Stomach (tissue), 9 donors: ENCODE data around the gene ABCF3. TPM values are rescaled to one million over a fixed set of nuclear protein-coding genes. Genes with fewer than 3 reads are reported as not detected.

ENCODE experiments used
- DNase-seq, 2 donors: peaks; one replicate each; pipeline versions ENCODE4 v3.0.0 to v3.0.0-alpha.2; 2013 to 2019
- H3K27ac ChIP-seq, 5 donors: fragments of 200-600 bp in 4 of 5; sonication (generic) in 4 of 5; one replicate each; pipeline ENCODE4 v1.5.1; 2013 to 2019; ENCODE audit warnings: mild to moderate bottlenecking in 1 of 5, moderate library complexity in 1 of 5
- H3K27me3 ChIP-seq, 3 donors: fragments of 200-600 bp; sonication (generic); one replicate each; pipeline ENCODE4 v1.5.1; 2017 to 2019; ENCODE audit warnings: mixed run types in 1 of 3
- H3K36me3 ChIP-seq, 4 donors: fragments of 200-600 bp; sonication (generic); 1 replicate in 3 of 4; 2 replicates in 1 of 4; pipeline ENCODE4 v1.5.1; 2016 to 2019
- H3K4me1 ChIP-seq, 4 donors: fragments of 200-600 bp; sonication (generic); one replicate each; pipeline ENCODE4 v1.5.1; 2016 to 2019
- H3K4me3 ChIP-seq, 4 donors: fragments of 200-600 bp; sonication (generic) in 3 of 4; one replicate each; pipeline ENCODE4 v1.5.1; 2016 to 2019; ENCODE audit warnings: mild to moderate bottlenecking in 1 of 4
- H3K9me3 ChIP-seq, 4 donors: fragments of 200-600 bp; sonication (generic); one replicate each; pipeline ENCODE4 v1.5.1; 2016 to 2019
- CTCF ChIP-seq, 7 experiments: fragments of 450-650 bp in 4 of 7; fragments of 200-600 bp in 3 of 7; sonication (generic) in 3 of 7; IDR thresholded peaks; one replicate each; pipeline ENCODE4 v1.5.1; 2016 to 2019; ENCODE audit warnings: antibody characterized with exemption in 7 of 7, control low read depth in 2 of 7, mild to moderate bottlenecking in 1 of 7
- EP300 ChIP-seq: sonication (generic); formaldehyde crosslinking; IDR thresholded peaks from one replicate; pipeline ENCODE4 v1.6.1; 2017; ENCODE audit warnings: antibody characterized with exemption
- POLR2A ChIP-seq, 4 donors: fragments of 450-650 bp; IDR thresholded peaks; one replicate each; pipeline ENCODE4 v1.6.1; 2016; ENCODE audit warnings: antibody characterized with exemption in 4 of 4, control low read depth in 2 of 4, mild to moderate bottlenecking in 1 of 4, moderate library complexity in 1 of 4
- POLR2AphosphoS5 ChIP-seq, 3 donors: sonication (generic); formaldehyde crosslinking; IDR thresholded peaks; one replicate each; pipeline ENCODE4 v1.6.1; 2016; ENCODE audit warnings: antibody characterized with exemption in 3 of 3
- WGBS, 5 donors: extraction: QIAGEN DNeasy Blood & Tissue Kit in 3 of 5; methylation state at CpG; one replicate each; pipeline versions ENCODE4 v1.1.5 to v1.1.7; 2013 to 2018; 5-methylcytosine and 5-hydroxymethylcytosine counted together
- intact Hi-C: fragments of 100-400 bp; cut with DNase I; formaldehyde crosslinking; loops from one replicate; pipeline ENCODE4 v1.15.1; 2023; ENCODE audit warnings: low total_unique reads
- polyA plus RNA-seq, 3 donors: library from polyadenylated mRNA; stranded (reverse); fragments of 200-250 nt; gene quantifications; one replicate each; pipeline ENCODE4 v1.2.3, GENCODE V29; 2013
- total RNA-seq, 5 donors: library from RNA; depleted of rRNA; stranded (reverse); fragments of >200 nt; gene quantifications; one replicate each; pipeline versions ENCODE4 v1.1.0 to v1.2.3, GENCODE V29; 2014 to 2016
- donor health status: healthy with polysubstance abuse.
- donor health status: Bipolar disorder and iron deficiency.
- donor health status: healthy.

Gene ABCF3
- total and polyA plus RNA-seq, 8 donors: 21.6 to 194 (median 47.5) TPM

GRCh38 chr3:184230081-184230602 is 44.1 kb downstream of the ABCF3 start:
- no peaks in the 10 kb centered on the region for H3K36me3 ChIP-seq
- intact Hi-C loops: loop anchor here (10.0 kb wide), 1 partner anchor 335 kb away; no protein-coding TSS in a partner anchor
- WGBS, 5 donors: 0 to 2% (median 0%) methylated on average over 15 to 61 of the region's 61 CpGs; no CpG with 5 or more reads in 1 of the 5 donors
- H3K4me3 ChIP-seq: peak overlapping the region; percentile 48 to 64 (median 58)
- DNase-seq: peak; percentile 30 to 79
- H3K4me1 ChIP-seq: peaks cover 19 to 29% (median 27%) of the 10 kb centered on the region in 4 donors
- TF ChIP-seq EP300: no peak
- no peak for TF ChIP-seq POLR2A (IDR thresholded peaks at IDR 0.05)
- no peak for TF ChIP-seq POLR2AphosphoS5 (IDR thresholded peaks at IDR 0.05)
- no peak for TF ChIP-seq CTCF (IDR thresholded peaks at IDR 0.05)
- H3K27ac ChIP-seq: peak overlapping the region in 3 of 5 donors; percentile 6 to 48 (median 37)
- H3K9me3 ChIP-seq: no peaks in the 10 kb centered on the region
- peaks cover 16 to 90% (median 54%) of the 10 kb centered on the region in 3 donors for H3K27me3 ChIP-seq

- H3K36me3 ChIP-seq: no peaks in the 10 kb centered on the region
- no peak overlapping the region for H3K27ac ChIP-seq
- H3K4me1 ChIP-seq: peaks cover 19 to 29% (median 27%) of the 10 kb centered on the region in 4 donors
- 5 to 15% (median 9%) methylated on average over 20 to 79 of the region's 79 CpGs for WGBS, 5 donors
- DNase-seq: peak; percentile 43 to 53
- H3K9me3 ChIP-seq: no peaks in the 10 kb centered on the region
- H3K4me3 ChIP-seq: peak overlapping the region; percentile 48 to 64 (median 58)
- peaks cover 16 to 91% (median 54%) of the 10 kb centered on the region in 3 donors for H3K27me3 ChIP-seq
- TF ChIP-seq POLR2A (IDR thresholded peaks at IDR 0.05) (no peak), CTCF (IDR thresholded peaks at IDR 0.05) (no peak), EP300 (no peak), POLR2AphosphoS5 (IDR thresholded peaks at IDR 0.05) (no peak)
- intact Hi-C loops: loop anchor here (10.0 kb wide), 1 partner anchor 336 kb away; no protein-coding TSS in a partner anchor
These were observed 44.9 kb downstream of the ABCF3 start for GRCh38 chr3:184230603-184231528.

- TF ChIP-seq POLR2A (IDR thresholded peaks at IDR 0.05) (no peak), EP300 (no peak), POLR2AphosphoS5 (IDR thresholded peaks at IDR 0.05) (no peak), CTCF (IDR thresholded peaks at IDR 0.05) (no peak)
- H3K27ac ChIP-seq: no peak overlapping the region
- no peaks in the 10 kb centered on the region for H3K36me3 ChIP-seq
- peaks cover 16 to 86% (median 54%) of the 10 kb centered on the region in 3 donors for H3K27me3 ChIP-seq
- no peaks in the 10 kb centered on the region for H3K9me3 ChIP-seq
- 56 to 72% (median 59%) methylated on average over 3 of the region's 3 CpGs for WGBS, 5 donors
- H3K4me1 ChIP-seq: peaks cover 19 to 29% (median 27%) of the 10 kb centered on the region in 4 donors
- no peak for DNase-seq
- H3K4me3 ChIP-seq: no peak overlapping the region
- intact Hi-C loops: loop anchor here (10.0 kb wide), 1 partner anchor 337 kb away; no protein-coding TSS in a partner anchor
These were observed 45.7 kb downstream of the ABCF3 start for GRCh38 chr3:184231671-184232070.

- no peak for DNase-seq
- Histone ChIP-seq H3K9me3 (no peaks in the 10 kb centered on the region), H3K27ac (no peak overlapping the region), H3K4me1 (peaks cover 19 to 29% (median 27%) of the 10 kb centered on the region in 4 donors), H3K27me3 (peaks cover 16 to 76% (median 50%) of the 10 kb centered on the region in 3 donors), H3K36me3 (no peaks in the 10 kb centered on the region), H3K4me3 (no peak overlapping the region)
- intact Hi-C loops: loop anchor here (10.0 kb wide), 1 partner anchor 338 kb away; no protein-coding TSS in a partner anchor
- 83 to 92% (median 90%) methylated on average over 17 to 23 of the region's 23 CpGs for WGBS, 5 donors
- TF ChIP-seq POLR2AphosphoS5 (IDR thresholded peaks at IDR 0.05) (no peak), POLR2A (IDR thresholded peaks at IDR 0.05) (no peak), CTCF (IDR thresholded peaks at IDR 0.05) (no peak), EP300 (no peak)
These were observed 47.3 kb downstream of the ABCF3 start for GRCh38 chr3:184233127-184233843.
